ENCODE measurements around the gene SF3B6. TPM values are rescaled to one million over a fixed set of nuclear protein-coding genes. Genes with fewer than 3 reads are reported as not detected.
A peak's percentile ranks its signal among the peaks of the same experiment; 100 is the strongest.

SF3B6 gene
- total and polyA plus RNA-seq, 8 donors: 16.7 to 65.4 (median 33.4) TPM

DNA sequence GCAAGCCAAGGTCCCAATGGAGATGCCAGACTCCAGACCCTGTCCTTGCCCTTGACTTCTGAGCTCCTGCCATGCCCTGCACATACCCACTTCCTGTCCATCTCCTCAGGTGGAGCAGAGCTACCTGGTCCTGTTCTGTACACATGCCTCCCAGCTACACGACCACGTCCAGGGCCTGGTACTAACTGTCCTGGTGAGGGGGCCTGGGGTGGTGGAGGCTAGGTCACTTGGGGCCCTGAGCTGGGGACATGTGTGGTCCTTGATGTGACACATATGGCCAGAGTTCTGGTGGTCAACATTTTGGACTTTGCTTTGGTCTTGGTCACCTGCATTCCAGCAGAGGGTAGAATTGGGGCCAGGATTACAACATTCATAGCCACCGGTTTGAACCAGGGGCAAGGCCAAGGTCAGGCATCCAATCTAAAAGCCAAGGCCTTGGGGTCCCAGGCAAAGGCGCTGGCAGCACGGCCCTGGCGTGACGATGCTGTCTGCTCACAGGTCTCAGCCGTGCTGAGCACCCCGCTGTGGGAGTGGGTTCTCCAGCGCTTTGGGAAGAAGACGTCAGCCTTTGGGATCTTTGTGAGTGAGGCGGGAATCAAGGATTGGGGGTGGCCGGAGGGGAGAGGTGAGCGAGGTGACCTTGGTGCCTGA, 53.7 kb downstream of the SF3B6 start:
- Histone ChIP-seq H3K27me3 (no peaks in the 10 kb centered on the region), H3K36me3 (no peaks in the 10 kb centered on the region), H3K4me3 (no peak overlapping the region), H3K27ac (no peak overlapping the region), H3K4me1 (no peaks in the 10 kb centered on the region), H3K9me3 (no peaks in the 10 kb centered on the region)
- no peak for DNase-seq
- 83 to 86% methylated on average over 14 of the region's 14 CpGs for WGBS, 2 donors
- TF ChIP-seq, protein P1, sequence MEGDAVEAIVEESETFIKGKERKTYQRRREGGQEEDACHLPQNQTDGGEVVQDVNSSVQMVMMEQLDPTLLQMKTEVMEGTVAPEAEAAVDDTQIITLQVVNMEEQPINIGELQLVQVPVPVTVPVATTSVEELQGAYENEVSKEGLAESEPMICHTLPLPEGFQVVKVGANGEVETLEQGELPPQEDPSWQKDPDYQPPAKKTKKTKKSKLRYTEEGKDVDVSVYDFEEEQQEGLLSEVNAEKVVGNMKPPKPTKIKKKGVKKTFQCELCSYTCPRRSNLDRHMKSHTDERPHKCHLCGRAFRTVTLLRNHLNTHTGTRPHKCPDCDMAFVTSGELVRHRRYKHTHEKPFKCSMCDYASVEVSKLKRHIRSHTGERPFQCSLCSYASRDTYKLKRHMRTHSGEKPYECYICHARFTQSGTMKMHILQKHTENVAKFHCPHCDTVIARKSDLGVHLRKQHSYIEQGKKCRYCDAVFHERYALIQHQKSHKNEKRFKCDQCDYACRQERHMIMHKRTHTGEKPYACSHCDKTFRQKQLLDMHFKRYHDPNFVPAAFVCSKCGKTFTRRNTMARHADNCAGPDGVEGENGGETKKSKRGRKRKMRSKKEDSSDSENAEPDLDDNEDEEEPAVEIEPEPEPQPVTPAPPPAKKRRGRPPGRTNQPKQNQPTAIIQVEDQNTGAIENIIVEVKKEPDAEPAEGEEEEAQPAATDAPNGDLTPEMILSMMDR (IDR thresholded peaks at IDR 0.05): no peak
- intact Hi-C loops (cut with DNase I): no loop called here
- no peak for ATAC-seq
- FAIRE-seq: no peak

DNA sequence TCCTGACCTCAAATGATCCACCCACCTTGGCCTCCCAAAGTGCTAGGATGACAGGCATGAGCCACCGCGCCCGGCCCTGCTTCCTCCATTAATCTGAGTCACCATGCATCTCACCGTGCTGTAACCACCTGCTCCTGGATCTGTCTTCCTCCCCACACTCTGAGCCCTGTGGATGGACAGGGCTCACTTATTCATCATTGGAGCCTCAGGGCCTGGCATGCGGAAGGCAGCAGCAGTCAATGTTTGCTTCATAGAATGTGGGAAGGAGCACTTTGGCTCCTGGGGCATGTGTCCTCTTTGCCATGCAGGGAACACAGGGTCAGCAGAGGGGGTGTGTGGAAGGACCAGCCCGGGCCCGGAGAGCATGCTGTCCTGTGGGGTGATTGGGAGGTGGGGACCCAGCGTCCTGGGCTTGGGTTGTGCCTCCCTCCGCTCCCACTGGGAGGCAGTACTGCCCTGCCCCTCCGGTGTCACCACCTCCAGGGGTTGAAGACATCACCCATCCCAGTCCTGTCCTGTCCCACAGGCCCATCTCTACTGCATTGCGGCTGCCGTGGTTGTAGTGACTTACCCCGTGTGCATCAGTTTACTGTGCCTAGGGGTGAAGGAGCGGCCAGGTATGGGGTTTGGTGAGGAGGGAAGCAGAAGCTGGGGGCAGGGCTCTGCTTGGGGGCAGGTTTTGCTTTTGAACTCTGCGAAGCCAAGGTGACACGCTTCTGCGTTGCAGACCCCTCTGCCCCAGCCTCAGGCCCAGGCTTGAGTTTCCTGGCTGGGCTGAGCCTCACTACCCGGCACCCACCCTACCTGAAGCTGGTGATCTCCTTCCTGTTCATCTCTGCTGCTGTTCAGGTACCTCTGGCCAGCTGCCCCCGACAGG, 54.8 kb downstream of the SF3B6 start:
- TF ChIP-seq, protein P1 (IDR thresholded peaks at IDR 0.05): no peak
- H3K4me3 ChIP-seq: no peak overlapping the region
- no peak for FAIRE-seq
- 66 to 71% methylated on average over 19 of the region's 19 CpGs for WGBS, 2 donors
- no peaks in the 10 kb centered on the region for H3K36me3 ChIP-seq
- peak in 1 of 6 donors; percentile 54 for DNase-seq
- H3K27me3 ChIP-seq: no peaks in the 10 kb centered on the region
- no peaks in the 10 kb centered on the region for H3K9me3 ChIP-seq
- ATAC-seq: peak in 3 of 4 donors; percentile 64 to 80 (median 66)
- no peaks in the 10 kb centered on the region for H3K4me1 ChIP-seq
- H3K27ac ChIP-seq: no peak overlapping the region
- intact Hi-C loops (cut with DNase I): no loop called here

DNA sequence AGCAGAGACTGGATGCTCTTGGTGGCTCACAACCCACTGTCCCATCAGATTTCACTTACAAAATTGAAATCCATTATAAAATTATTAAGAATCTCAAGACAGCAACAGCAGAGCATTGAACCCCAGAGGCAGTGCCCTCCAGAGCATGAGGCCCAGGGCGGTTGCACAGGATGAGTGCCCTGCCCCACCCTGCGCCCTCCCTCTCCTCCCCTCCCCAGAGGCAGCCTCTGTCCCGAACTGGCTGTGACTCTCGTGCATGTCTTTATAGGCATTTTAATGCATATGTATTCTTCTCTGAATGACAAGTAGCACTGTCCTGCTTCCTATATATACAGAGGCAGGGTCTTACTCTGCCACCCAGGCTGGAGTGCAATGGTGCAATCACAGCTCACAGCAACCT, 55.9 kb downstream of the SF3B6 start:
- no peak overlapping the region for H3K27ac ChIP-seq
- H3K9me3 ChIP-seq: no peaks in the 10 kb centered on the region
- intact Hi-C loops (cut with DNase I): no loop called here
- WGBS, 2 donors: 81% methylated on average over 4 of the region's 4 CpGs
- no peaks in the 10 kb centered on the region for H3K36me3 ChIP-seq
- TF ChIP-seq, protein P1 (IDR thresholded peaks at IDR 0.05): no peak
- ATAC-seq: no peak
- FAIRE-seq: no peak
- H3K4me3 ChIP-seq: no peak overlapping the region
- H3K27me3 ChIP-seq: no peaks in the 10 kb centered on the region
- no peaks in the 10 kb centered on the region for H3K4me1 ChIP-seq
- DNase-seq: no peak

DNA sequence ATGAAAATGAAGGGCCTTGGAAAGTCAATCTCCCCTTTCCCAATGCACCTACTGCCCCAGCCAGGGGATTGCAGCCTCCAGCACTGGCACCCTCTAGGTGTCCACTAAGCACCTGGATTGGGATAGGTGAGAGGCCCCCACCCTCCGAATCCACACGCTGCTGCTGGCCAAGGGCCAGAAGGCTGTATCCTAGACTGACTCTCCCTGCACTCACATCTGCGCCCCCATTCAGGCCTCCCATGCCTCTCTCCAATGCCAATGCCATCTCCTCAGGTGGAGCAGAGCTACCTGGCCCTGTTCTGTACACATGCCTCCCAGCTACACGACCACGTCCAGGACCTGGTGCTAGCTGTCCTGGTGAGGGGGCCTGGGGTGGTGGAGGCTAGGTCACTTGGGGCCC, 56.4 kb downstream of the SF3B6 start:
- DNase-seq: peak in 1 of 6 donors; percentile 52
- Histone ChIP-seq H3K4me3 (no peak overlapping the region), H3K36me3 (no peaks in the 10 kb centered on the region), H3K9me3 (no peaks in the 10 kb centered on the region), H3K4me1 (no peaks in the 10 kb centered on the region), H3K27ac (no peak overlapping the region), H3K27me3 (no peaks in the 10 kb centered on the region)
- intact Hi-C loops (cut with DNase I): no loop called here
- no peak for ATAC-seq
- FAIRE-seq: no peak
- WGBS, 2 donors: 68 to 71% methylated on average over 5 of the region's 5 CpGs
- TF ChIP-seq, protein P1 (IDR thresholded peaks at IDR 0.05): no peak

DNA sequence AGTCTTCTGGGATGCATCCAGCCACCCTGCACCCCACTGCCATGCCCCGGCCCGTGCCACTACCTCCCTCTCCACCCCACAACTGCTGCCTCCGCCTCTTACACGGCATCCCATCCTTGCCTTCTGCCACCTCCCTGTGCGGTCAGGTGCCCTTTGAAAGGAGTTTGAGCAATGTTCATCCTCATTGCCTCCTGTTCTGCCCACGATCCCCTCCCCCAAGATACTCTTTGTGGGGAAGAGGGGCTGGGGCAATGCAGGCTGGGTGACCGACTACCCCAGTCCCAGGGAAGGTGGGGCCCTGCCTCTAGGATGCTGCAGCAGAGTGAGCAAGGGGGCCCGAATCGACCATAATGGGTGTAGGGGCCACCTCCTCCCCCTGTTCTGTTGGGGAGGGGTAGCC, 57.9 kb downstream of the SF3B6 start:
- Histone ChIP-seq H3K4me1 (no peaks in the 10 kb centered on the region), H3K4me3 (no peak overlapping the region), H3K36me3 (no peaks in the 10 kb centered on the region), H3K9me3 (no peaks in the 10 kb centered on the region), H3K27ac (no peak overlapping the region), H3K27me3 (no peaks in the 10 kb centered on the region)
- DNase-seq (no peak), ATAC-seq (no peak), FAIRE-seq (no peak)
- TF ChIP-seq, protein P1 (IDR thresholded peaks at IDR 0.05): no peak
- WGBS, 2 donors: 74 to 88% methylated on average over 9 of the region's 9 CpGs
- intact Hi-C loops (cut with DNase I): no loop called here

All from pancreas (tissue), 10 donors.